Psoas muscle (tissue), 8 donors: ENCODE results near the gene CAP2. TPM values are rescaled to one million over a fixed set of nuclear protein-coding genes. Genes with fewer than 3 reads are reported as not detected.
A peak's percentile ranks its signal among the peaks of the same experiment; 100 is the strongest.
"Not testable (repeated sequence)": the region's sequence is repeated elsewhere in the genome, so short reads cannot be mapped to it uniquely, and the experiment has no call there.

Experiments
- ATAC-seq, 4 donors: fragments of 200-7000 bp; cut with Tn5 transposase; one replicate each; pipeline ENCODE4 v1.9.1; 2020; ENCODE audit warnings: moderate library complexity in 3 of 4, mild to moderate bottlenecking in 2 of 4
- DNase-seq, 2 donors: peaks; one replicate each; pipeline ENCODE4 v3.0.0-alpha.2; 2020
- H3K27ac ChIP-seq: fragments of 200-600 bp; one replicate; pipeline ENCODE4 v1.8.0; 2022
- H3K27me3 ChIP-seq, 3 donors: fragments of 200-600 bp in 1 of 3; one replicate each; pipeline versions ENCODE4 v1.6.1 to v1.8.0; 2013 to 2022; ENCODE audit warnings: low read length in 2 of 3, mild to moderate bottlenecking in 2 of 3, moderate library complexity in 1 of 3; ENCODE audit not compliant: insufficient read depth in 3 of 3
- H3K36me3 ChIP-seq, 2 donors: fragments of 200-600 bp in 1 of 2; one replicate each; pipeline versions ENCODE4 v1.6.1 to v1.8.0; 2013 to 2022; ENCODE audit warnings: low read depth in 1 of 2, mild to moderate bottlenecking in 1 of 2, moderate library complexity in 1 of 2; ENCODE audit not compliant: insufficient read depth in 1 of 2
- H3K4me1 ChIP-seq: fragments of 200-600 bp; one replicate; pipeline ENCODE4 v1.8.0; 2022
- H3K4me3 ChIP-seq: fragments of 200-600 bp; one replicate; pipeline ENCODE4 v1.8.0; 2022; ENCODE audit warnings: mild to moderate bottlenecking
- H3K9me3 ChIP-seq: fragments of 200-600 bp; one replicate; pipeline ENCODE4 v1.8.0; 2022
- CTCF ChIP-seq: fragments of 200-600 bp; IDR thresholded peaks from one replicate; pipeline ENCODE4 v1.8.0; 2022; ENCODE audit warnings: antibody characterized with exemption
- WGBS, 3 donors: extraction: QIAGEN DNeasy Blood & Tissue Kit; methylation state at CpG; one replicate each; pipeline versions ENCODE4 v1.1.6 to v1.1.7; 2013; 5-methylcytosine and 5-hydroxymethylcytosine counted together
- intact Hi-C, 2 donors: fragments of 100-400 bp; cut with DNase I; formaldehyde crosslinking; loops; one replicate each; pipeline versions ENCODE4 v1.11.0 to v1.14.2; 2022
- polyA plus RNA-seq, 3 donors: library from polyadenylated mRNA; stranded (reverse); fragments of 200-250 nt; gene quantifications; one replicate each; pipeline ENCODE4 v1.2.3, GENCODE V29; 2013
- total RNA-seq, 4 donors: library from RNA; stranded (reverse); fragmentation: NEBNext Ultra II Directional in 2 of 4; extraction: Animal tissue kit (Norgen Biotek cat#: 25700) in 2 of 4; gene quantifications; one replicate each; pipeline versions ENCODE4 v1.2.1 to v1.2.4, GENCODE V29; 2021 to 2023
- donor health status: healthy with polysubstance abuse.
- donor health status: DM: no; HTN: no; CAD: no; lungs with moderate emphysema.
- donor health status: Bipolar disorder and iron deficiency.
- donor health status: healthy.
- donor health status: DM: yes; HTN: yes; CAD: no.
- donor health status: DM: no; HTN: no; CAD: no.
- donor health status: DM: no; HTN: no; CAD: no.
- donor health status: DM: yes; HTN: yes; CAD: no.

CAP2 gene
- total and polyA plus RNA-seq, 7 donors, result 176 to 452 (median 344) TPM

- peaks cover 0 to 47% of the 10 kb centered on the region in 2 donors for H3K36me3 ChIP-seq
- no peak for TF ChIP-seq CTCF
- peaks cover 71% of the 10 kb centered on the region for H3K4me1 ChIP-seq
- 78 to 87% (median 81%) methylated on average over 7 of the region's 7 CpGs for WGBS, 3 donors
- no peak for ATAC-seq
- no peaks in the 10 kb centered on the region for H3K27me3 ChIP-seq
- H3K27ac ChIP-seq, result peak overlapping the region; percentile 96
- H3K9me3 ChIP-seq, result no peaks in the 10 kb centered on the region
- no peak overlapping the region for H3K4me3 ChIP-seq
- DNase-seq, result no peak
- intact Hi-C loops, result no loop called here
Observed at GRCh38 chr6:17421406-17421805, 28.0 kb downstream of the CAP2 start.

- no peaks in the 10 kb centered on the region for H3K9me3 ChIP-seq
- H3K27ac ChIP-seq, result peak overlapping the region; percentile 96
- WGBS, 3 donors, result 14 to 25% (median 20%) methylated on average over 4 of the region's 4 CpGs
- H3K27me3 ChIP-seq, result no peaks in the 10 kb centered on the region
- peaks cover 60% of the 10 kb centered on the region for H3K4me1 ChIP-seq
- no peak for TF ChIP-seq CTCF
- H3K4me3 ChIP-seq, result peak overlapping the region; percentile 8
- ATAC-seq, result no peak
- intact Hi-C loops, result no loop called here
- no peak for DNase-seq
- H3K36me3 ChIP-seq, result peaks cover 0 to 63% of the 10 kb centered on the region in 2 donors
Observed at GRCh38 chr6:17423026-17423425, 29.6 kb downstream of the CAP2 start.

- DNase-seq (no peak), ATAC-seq (no peak)
- no peaks in the 10 kb centered on the region for H3K9me3 ChIP-seq
- intact Hi-C loops, result loop anchor here (5.0 kb wide), 1 partner anchor 35 kb away; the partner anchor contains the start of gene CAP2 (in 2 of the 2)
- no peak overlapping the region for H3K4me3 ChIP-seq
- H3K27ac ChIP-seq, result peak overlapping the region; percentile 87
- 47 to 85% (median 70%) methylated on average over 6 of the region's 6 CpGs for WGBS, 3 donors
- H3K27me3 ChIP-seq, result no peaks in the 10 kb centered on the region
- H3K36me3 ChIP-seq, result peaks cover 0 to 52% of the 10 kb centered on the region in 2 donors
- TF ChIP-seq CTCF, result no peak
- H3K4me1 ChIP-seq, result peaks cover 57% of the 10 kb centered on the region
Observed at GRCh38 chr6:17427062-17427461, 33.7 kb downstream of the CAP2 start.

GRCh38 chr6:17427617-17428016 lies 34.2 kb downstream of the CAP2 start:
- Histone ChIP-seq H3K4me3 (no peak overlapping the region), H3K36me3 (peaks cover 0 to 47% of the 10 kb centered on the region in 2 donors), H3K27me3 (no peaks in the 10 kb centered on the region), H3K27ac (peak overlapping the region; percentile 87), H3K4me1 (peaks cover 53% of the 10 kb centered on the region), H3K9me3 (no peaks in the 10 kb centered on the region)
- no peak for TF ChIP-seq CTCF
- no peak for ATAC-seq
- WGBS, 3 donors, result 80 to 92% (median 89%) methylated on average over 2 of the region's 2 CpGs
- intact Hi-C loops, result loop anchor here (5.0 kb wide), 1 partner anchor 35 kb away; the partner anchor contains the start of gene CAP2 (in 2 of the 2)
- no peak for DNase-seq

- WGBS, 3 donors, result 22 to 44% (median 32%) methylated on average over 3 of the region's 5 CpGs
- not testable (repeated sequence) for DNase-seq, H3K4me3 ChIP-seq, H3K27me3 ChIP-seq, H3K9me3 ChIP-seq
- Histone ChIP-seq H3K27ac (peak overlapping the region; percentile 87), H3K36me3 (peaks cover 0 to 44% of the 10 kb centered on the region in 2 donors), H3K4me1 (peaks cover 50% of the 10 kb centered on the region)
- ATAC-seq, result peak; percentile 39 to 57 (median 52)
- intact Hi-C loops, result loop anchor here (5.0 kb wide), 1 partner anchor 36 kb away; the partner anchor contains the start of gene CAP2 (in 2 of the 2)
Observed at GRCh38 chr6:17428595-17429120, 35.3 kb downstream of the CAP2 start.
